Measurements from ENCODE around the gene VIPR2.
"Not testable (repeated sequence)": the region's sequence is repeated elsewhere in the genome, so short reads cannot be mapped to it uniquely, and the experiment has no call there.

Gene VIPR2

GRCh38 chr7:159166530-159166929 is 21.9 kb upstream of the VIPR2 start:
- TF ChIP-seq, protein P1, sequence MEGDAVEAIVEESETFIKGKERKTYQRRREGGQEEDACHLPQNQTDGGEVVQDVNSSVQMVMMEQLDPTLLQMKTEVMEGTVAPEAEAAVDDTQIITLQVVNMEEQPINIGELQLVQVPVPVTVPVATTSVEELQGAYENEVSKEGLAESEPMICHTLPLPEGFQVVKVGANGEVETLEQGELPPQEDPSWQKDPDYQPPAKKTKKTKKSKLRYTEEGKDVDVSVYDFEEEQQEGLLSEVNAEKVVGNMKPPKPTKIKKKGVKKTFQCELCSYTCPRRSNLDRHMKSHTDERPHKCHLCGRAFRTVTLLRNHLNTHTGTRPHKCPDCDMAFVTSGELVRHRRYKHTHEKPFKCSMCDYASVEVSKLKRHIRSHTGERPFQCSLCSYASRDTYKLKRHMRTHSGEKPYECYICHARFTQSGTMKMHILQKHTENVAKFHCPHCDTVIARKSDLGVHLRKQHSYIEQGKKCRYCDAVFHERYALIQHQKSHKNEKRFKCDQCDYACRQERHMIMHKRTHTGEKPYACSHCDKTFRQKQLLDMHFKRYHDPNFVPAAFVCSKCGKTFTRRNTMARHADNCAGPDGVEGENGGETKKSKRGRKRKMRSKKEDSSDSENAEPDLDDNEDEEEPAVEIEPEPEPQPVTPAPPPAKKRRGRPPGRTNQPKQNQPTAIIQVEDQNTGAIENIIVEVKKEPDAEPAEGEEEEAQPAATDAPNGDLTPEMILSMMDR (IDR thresholded peaks at IDR 0.05; ENCODE audit: control insufficient read depth, extremely low read depth, insufficient read depth) = no peak
- no peak overlapping the region for H3K4me3 ChIP-seq (ENCODE audit: low read depth, low read length)
- no peak for DNase-seq (ENCODE audit: low read depth)

GRCh38 chr7:159165352-159165751 is 20.7 kb upstream of the VIPR2 start:
- TF ChIP-seq, protein P1 (IDR thresholded peaks at IDR 0.05; ENCODE audit: control insufficient read depth, extremely low read depth, insufficient read depth) = no peak

GRCh38 chr7:159163703-159164301 is 19.1 kb upstream of the VIPR2 start:
- DNase-seq (ENCODE audit: low read depth) = not testable (repeated sequence)

More at GRCh38 chr7:159165352-159165751, 20.7 kb upstream of the VIPR2 start:
- no peak overlapping the region for H3K4me3 ChIP-seq (ENCODE audit: low read depth, low read length)
- DNase-seq (ENCODE audit: low read depth) = no peak

GRCh38 chr7:159162050-159162626 is 17.5 kb upstream of the VIPR2 start:
- not testable (repeated sequence) for H3K4me3 ChIP-seq (ENCODE audit: low read depth, low read length); DNase-seq (ENCODE audit: low read depth)

More at GRCh38 chr7:159163703-159164301, 19.1 kb upstream of the VIPR2 start:
- H3K4me3 ChIP-seq (ENCODE audit: low read depth, low read length) = not testable (repeated sequence)

DNA sequence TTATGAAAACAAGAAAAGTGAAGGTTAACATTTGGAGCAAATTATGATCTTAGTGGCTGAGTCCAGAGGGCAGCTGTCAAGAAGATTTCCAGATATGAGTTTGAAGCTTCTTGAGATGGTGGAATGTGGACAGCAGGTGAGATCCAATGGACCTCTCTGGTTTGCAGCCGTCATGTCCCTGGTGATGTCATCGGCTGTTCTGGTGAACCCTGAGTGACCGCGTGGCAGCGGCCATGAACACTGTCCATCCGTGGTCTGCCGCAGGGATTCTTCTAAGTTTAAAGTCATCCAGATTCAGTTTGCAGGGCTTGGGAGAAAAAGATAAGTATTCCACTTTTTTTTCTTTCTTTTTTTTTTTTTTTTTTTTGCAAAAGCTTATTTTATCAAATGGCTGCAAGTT is 15.8 kb upstream of the VIPR2 start:
- DNase-seq (ENCODE audit: low read depth) = no peak
- TF ChIP-seq, protein P1 (IDR thresholded peaks at IDR 0.05; ENCODE audit: control insufficient read depth, extremely low read depth, insufficient read depth) = no peak
- no peak overlapping the region for H3K4me3 ChIP-seq (ENCODE audit: low read depth, low read length)

- DNase-seq (ENCODE audit: low read depth) = no peak
- TF ChIP-seq, protein P1 (IDR thresholded peaks at IDR 0.05; ENCODE audit: control insufficient read depth, extremely low read depth, insufficient read depth) = no peak
- H3K4me3 ChIP-seq (ENCODE audit: low read depth, low read length) = no peak overlapping the region
Observed at GRCh38 chr7:159159731-159160130, 15.1 kb upstream of the VIPR2 start.

- no peak overlapping the region for H3K4me3 ChIP-seq (ENCODE audit: low read depth, low read length)
- no peak for DNase-seq (ENCODE audit: low read depth)
- TF ChIP-seq, protein P1 (IDR thresholded peaks at IDR 0.05; ENCODE audit: control insufficient read depth, extremely low read depth, insufficient read depth) = no peak
Observed at GRCh38 chr7:159158888-159159405, 14.3 kb upstream of the VIPR2 start.
